HepG2 (cell line): ENCODE data around the gene BICRA. TPM values are rescaled to one million over a fixed set of nuclear protein-coding genes. Genes with fewer than 3 reads are reported as not detected.

Experiments
- ASH2L ChIP-seq: fragments of 300-600, 200-600 bp; sonication (generic); IDR thresholded peaks from 2 replicates; pipeline ENCODE4 v1.7.0; 2017; ENCODE audit warnings: low read depth, mild to moderate bottlenecking, moderate library complexity, mixed read lengths, low read length; ENCODE audit not compliant: insufficient read length
- BCL6 ChIP-seq: IDR thresholded peaks from 2 replicates; pipeline ENCODE4 v1.6.1; 2016; ENCODE audit warnings: missing genetic modification reagents, missing compliant biosample characterization
- DPF2 ChIP-seq: sonication (generic); formaldehyde crosslinking; IDR thresholded peaks from 2 replicates; pipeline ENCODE4 v1.4.0; 2020; ENCODE audit warnings: mild to moderate bottlenecking, low read depth, missing genetic modification reagents, borderline replicate concordance
- FOXO1 ChIP-seq: sonication (generic); formaldehyde crosslinking; IDR thresholded peaks from 2 replicates; pipeline ENCODE4 v1.4.0; 2020; ENCODE audit warnings: missing genetic modification reagents
- HNF4A ChIP-seq: sonication (generic); formaldehyde crosslinking; IDR thresholded peaks from 2 replicates; pipeline ENCODE4 v1.4.0; 2020; ENCODE audit warnings: missing genetic modification reagents
- KDM5B ChIP-seq: sonication (generic); formaldehyde crosslinking; IDR thresholded peaks from 2 replicates; pipeline ENCODE4 v1.4.0; 2020; ENCODE audit warnings: missing genetic modification reagents, mild to moderate bottlenecking, borderline replicate concordance
- MTA1 ChIP-seq: sonication (generic); formaldehyde crosslinking; IDR thresholded peaks from 2 replicates; pipeline ENCODE4 v1.4.0; 2020; ENCODE audit warnings: missing genetic modification reagents, mild to moderate bottlenecking, borderline replicate concordance
- NCOA5 ChIP-seq: sonication (generic); formaldehyde crosslinking; IDR thresholded peaks from 2 replicates; pipeline ENCODE4 v1.4.0; 2020; ENCODE audit warnings: missing genetic modification reagents
- NFKB2 ChIP-seq: sonication (generic); formaldehyde crosslinking; IDR thresholded peaks from 2 replicates; pipeline ENCODE4 v1.4.0; 2020; ENCODE audit warnings: missing genetic modification reagents, borderline replicate concordance
- PAXIP1 ChIP-seq: sonication (generic); formaldehyde crosslinking; conservative IDR thresholded peaks from 2 replicates; pipeline ENCODE4 v1.4.0; 2020; ENCODE audit warnings: mild to moderate bottlenecking, missing genetic modification reagents, moderate library complexity
- PHF21A ChIP-seq: sonication (generic); formaldehyde crosslinking; IDR thresholded peaks from 2 replicates; pipeline ENCODE4 v1.5.0; 2020; ENCODE audit warnings: mild to moderate bottlenecking, missing genetic modification reagents
- RFXAP ChIP-seq: sonication (generic); formaldehyde crosslinking; IDR thresholded peaks from 2 replicates; pipeline ENCODE4 v1.4.0; 2020; ENCODE audit warnings: missing genetic modification reagents, borderline replicate concordance
- SP5 ChIP-seq: IDR thresholded peaks from 2 replicates; pipeline ENCODE4 v1.6.1; 2016; ENCODE audit warnings: low read depth, borderline replicate concordance
- ZFP91 ChIP-seq: sonication (generic); formaldehyde crosslinking; IDR thresholded peaks from 2 replicates; pipeline ENCODE4 v1.9.0; 2022; ENCODE audit warnings: missing genetic modification reagents, mild to moderate bottlenecking, borderline replicate concordance
- ZFY ChIP-seq: sonication (generic); formaldehyde crosslinking; IDR thresholded peaks from 2 replicates; pipeline ENCODE4 v1.4.0; 2020; ENCODE audit warnings: missing genetic modification reagents
- ZNF331 ChIP-seq: sonication (generic); formaldehyde crosslinking; IDR thresholded peaks from 2 replicates; pipeline ENCODE4 v1.4.0; 2020; ENCODE audit warnings: missing genetic modification reagents
- ZNF629 ChIP-seq: sonication (generic); formaldehyde crosslinking; conservative IDR thresholded peaks from 2 replicates; pipeline ENCODE4 v1.5.0; 2020; ENCODE audit warnings: missing genetic modification reagents
- ZNF749 ChIP-seq: sonication (generic); formaldehyde crosslinking; IDR thresholded peaks from 2 replicates; pipeline ENCODE4 v1.8.0; 2022; ENCODE audit warnings: mild to moderate bottlenecking, missing genetic modification reagents, moderate library complexity, borderline replicate concordance
- ZNF891 ChIP-seq: sonication (generic); formaldehyde crosslinking; IDR thresholded peaks from 2 replicates; pipeline ENCODE4 v1.5.0; 2020; ENCODE audit warnings: mild to moderate bottlenecking, missing genetic modification reagents
- polyA plus RNA-seq, 8 experiments: library from polyadenylated mRNA; depleted of rRNA in 3 of 8; stranded (reverse) in 7 of 8; unstranded in 1 of 8; fragments of >200 nt; fragmentation: Illumina TruSeq in 4 of 8; extraction: Trizol in 4 of 8; gene quantifications; 2 replicates each; pipeline versions ENCODE4 v1.2.1 to v1.2.3, GENCODE V29; 2011 to 2016; ENCODE audit warnings: low read depth in 4 of 8, missing spikeins in 1 of 8, mixed read lengths in 1 of 8; ENCODE audit not compliant: insufficient read depth in 1 of 8
- total RNA-seq, 5 experiments: library from RNA; depleted of rRNA; stranded (reverse); fragments of >200 nt; fragmentation: Illumina TruSeq; extraction: Trizol; gene quantifications; 2 replicates each; pipeline ENCODE4 v1.2.3, GENCODE V29; 2016; ENCODE audit warnings: low read depth in 1 of 5
- TF ChIP-seq, protein P1 (sequence below): sonication (generic); formaldehyde crosslinking; IDR thresholded peaks from 2 replicates; pipeline ENCODE4 v1.4.0; 2020; ENCODE audit warnings: missing genetic modification reagents
- TF ChIP-seq, protein P2 (sequence below): sonication (generic); formaldehyde crosslinking; IDR thresholded peaks from 2 replicates; pipeline ENCODE4 v1.4.0; 2020; ENCODE audit warnings: missing genetic modification reagents
- TF ChIP-seq, protein P3 (sequence below): sonication (generic); formaldehyde crosslinking; IDR thresholded peaks from 2 replicates; pipeline ENCODE4 v1.4.0; 2020; ENCODE audit warnings: mild to moderate bottlenecking, missing genetic modification reagents

BICRA gene
- total and polyA plus RNA-seq, 2 of the 13 experiments (the other 11 are each of a cell fraction or from before 2014, with no cell fraction given) = 0.55 to 0.71 TPM

DNA sequence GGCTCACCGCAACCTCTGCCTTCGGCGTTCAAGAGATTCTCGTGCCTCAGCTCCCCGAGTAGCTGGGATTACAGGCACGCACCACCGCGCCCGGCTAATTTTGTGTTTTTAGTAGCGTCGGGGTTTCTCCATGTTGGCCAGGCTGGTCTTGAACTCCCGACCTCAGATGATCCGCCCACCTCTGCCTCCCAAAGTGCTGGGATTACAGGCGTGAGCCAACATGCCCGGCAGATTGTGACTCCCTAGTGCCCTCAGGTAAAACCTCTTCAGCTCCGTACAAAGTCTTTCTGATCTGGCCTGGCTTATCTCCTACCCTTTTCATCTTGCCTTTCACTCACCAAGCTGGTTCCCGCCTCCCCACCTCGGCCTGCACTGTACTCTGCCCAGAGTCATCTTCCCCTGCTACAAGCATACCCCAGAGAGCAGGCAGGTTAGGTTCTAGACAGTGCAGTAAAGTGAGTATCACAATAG, 15.0 kb downstream of the BICRA start (continued):
- peak; percentile 65 for TF ChIP-seq PAXIP1 (CRISPR knock-in tag)
- TF ChIP-seq RFXAP = 0 out of 2 replicates have a peak, but pooled peaks have one; percentile 60
- TF ChIP-seq ZFY (CRISPR knock-in tag) = peak; percentile 52; the same call in 1 of the 2 replicates
- TF ChIP-seq MTA1 (CRISPR knock-in tag) = peak; percentile 35
- peak; percentile 62; the same call in 1 of the 2 replicates for TF ChIP-seq ZNF629 (CRISPR knock-in tag)
- TF ChIP-seq KDM5B = no peak
- no peak for TF ChIP-seq BCL6 (CRISPR knock-in tag)
- TF ChIP-seq, protein P1, sequence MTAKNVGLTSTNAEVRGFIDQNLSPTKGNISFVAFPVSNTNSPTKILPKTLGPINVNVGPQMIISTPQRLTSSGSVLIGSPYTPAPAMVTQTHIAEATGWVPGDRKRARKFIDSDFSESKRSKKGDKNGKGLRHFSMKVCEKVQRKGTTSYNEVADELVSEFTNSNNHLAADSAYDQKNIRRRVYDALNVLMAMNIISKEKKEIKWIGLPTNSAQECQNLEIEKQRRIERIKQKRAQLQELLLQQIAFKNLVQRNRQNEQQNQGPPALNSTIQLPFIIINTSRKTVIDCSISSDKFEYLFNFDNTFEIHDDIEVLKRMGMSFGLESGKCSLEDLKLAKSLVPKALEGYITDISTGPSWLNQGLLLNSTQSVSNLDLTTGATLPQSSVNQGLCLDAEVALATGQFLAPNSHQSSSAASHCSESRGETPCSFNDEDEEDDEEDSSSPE (CRISPR knock-in tag) = peak; percentile 78
- 0 out of 2 replicates have a peak, but pooled peaks have one; percentile 16 for TF ChIP-seq FOXO1 (CRISPR knock-in tag)
- TF ChIP-seq ZNF891 = peak; percentile 45; the same call in 1 of the 2 replicates
- TF ChIP-seq ASH2L = peak; percentile 51
- TF ChIP-seq ZFP91 (CRISPR knock-in tag) = no peak
- peak; percentile 39; the same call in 1 of the 2 replicates for TF ChIP-seq ZNF331
- TF ChIP-seq ZNF749 (CRISPR knock-in tag) = no peak
- TF ChIP-seq NFKB2 (CRISPR knock-in tag) = no peak
- TF ChIP-seq HNF4A = peak; percentile 82
- TF ChIP-seq, protein P2, sequence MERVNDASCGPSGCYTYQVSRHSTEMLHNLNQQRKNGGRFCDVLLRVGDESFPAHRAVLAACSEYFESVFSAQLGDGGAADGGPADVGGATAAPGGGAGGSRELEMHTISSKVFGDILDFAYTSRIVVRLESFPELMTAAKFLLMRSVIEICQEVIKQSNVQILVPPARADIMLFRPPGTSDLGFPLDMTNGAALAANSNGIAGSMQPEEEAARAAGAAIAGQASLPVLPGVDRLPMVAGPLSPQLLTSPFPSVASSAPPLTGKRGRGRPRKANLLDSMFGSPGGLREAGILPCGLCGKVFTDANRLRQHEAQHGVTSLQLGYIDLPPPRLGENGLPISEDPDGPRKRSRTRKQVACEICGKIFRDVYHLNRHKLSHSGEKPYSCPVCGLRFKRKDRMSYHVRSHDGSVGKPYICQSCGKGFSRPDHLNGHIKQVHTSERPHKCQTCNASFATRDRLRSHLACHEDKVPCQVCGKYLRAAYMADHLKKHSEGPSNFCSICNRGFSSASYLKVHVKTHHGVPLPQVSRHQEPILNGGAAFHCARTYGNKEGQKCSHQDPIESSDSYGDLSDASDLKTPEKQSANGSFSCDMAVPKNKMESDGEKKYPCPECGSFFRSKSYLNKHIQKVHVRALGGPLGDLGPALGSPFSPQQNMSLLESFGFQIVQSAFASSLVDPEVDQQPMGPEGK (CRISPR knock-in tag) = peak; percentile 31; the same call in 1 of the 2 replicates
- TF ChIP-seq PHF21A = 0 out of 2 replicates have a peak, but pooled peaks have one; percentile 42
- TF ChIP-seq, protein P3, sequence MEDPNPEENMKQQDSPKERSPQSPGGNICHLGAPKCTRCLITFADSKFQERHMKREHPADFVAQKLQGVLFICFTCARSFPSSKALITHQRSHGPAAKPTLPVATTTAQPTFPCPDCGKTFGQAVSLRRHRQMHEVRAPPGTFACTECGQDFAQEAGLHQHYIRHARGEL (CRISPR knock-in tag) = no peak
- TF ChIP-seq NCOA5 (CRISPR knock-in tag) = no peak
- TF ChIP-seq SP5 = peak; percentile 85
- TF ChIP-seq DPF2 (CRISPR knock-in tag) = 0 out of 2 replicates have a peak, but pooled peaks have one; percentile 33
